Neural cell (in vitro differentiated cells): ENCODE results near the gene KRTAP10-7. TPM values are rescaled to one million over a fixed set of nuclear protein-coding genes. Genes with fewer than 3 reads are reported as not detected.

ENCODE experiments used
- H2AFZ ChIP-seq: fragments of 200-600, 300-800 bp; sonication (generic), shearing (Covaris generic); 2 replicates; pipeline ENCODE4 v1.6.0; 2014; ENCODE audit warnings: low read depth, mild to moderate bottlenecking, antibody characterized with exemption, low read length, moderate library complexity
- H3F3A ChIP-seq: fragments of 200-600 bp; shearing (Covaris generic); 2 replicates; pipeline ENCODE4 v1.6.1; 2016; ENCODE audit warnings: mild to moderate bottlenecking, moderate library complexity, mixed read lengths, antibody characterized with exemption, low read length; ENCODE audit not compliant: insufficient read depth, poor library complexity, severe bottlenecking
- H3K27ac ChIP-seq: fragments of 200-600, 300-800 bp; sonication (generic), shearing (Covaris generic); 2 replicates; pipeline ENCODE4 v1.5.1; 2014; ENCODE audit warnings: mild to moderate bottlenecking, low read length, moderate library complexity
- H3K27me3 ChIP-seq: fragments of 300-800, 200-600 bp; sonication (generic), shearing (Covaris generic); 2 replicates; pipeline ENCODE4 v1.6.0; 2014; ENCODE audit warnings: mild to moderate bottlenecking, low read depth, low read length, moderate library complexity; ENCODE audit not compliant: insufficient read depth
- H3K36me3 ChIP-seq: fragments of 300-800, 200-600 bp; sonication (generic), shearing (Covaris generic); 2 replicates; pipeline ENCODE4 v1.5.1; 2014; ENCODE audit warnings: mild to moderate bottlenecking, antibody characterized with exemption, low read length, moderate library complexity; ENCODE audit not compliant: insufficient read depth
- H3K4me2 ChIP-seq: fragments of 300-800, 200-600 bp; sonication (generic), shearing (Covaris generic); 2 replicates; pipeline ENCODE4 v1.6.0; 2014; ENCODE audit warnings: mild to moderate bottlenecking, low read length
- H3K4me3 ChIP-seq: fragments of 300-800, 200-600 bp; sonication (generic), shearing (Covaris generic); 2 replicates; pipeline ENCODE4 v1.5.1; 2014; ENCODE audit warnings: mild to moderate bottlenecking, low read length, moderate library complexity
- H3K79me2 ChIP-seq: fragments of 200-600 bp; shearing (Covaris generic); replicated peaks from 2 replicates; pipeline ENCODE4 v1.6.0; 2014; ENCODE audit warnings: mild to moderate bottlenecking, low read length, moderate library complexity; ENCODE audit not compliant: insufficient read depth
- H3K9ac ChIP-seq: fragments of 300-800, 200-600 bp; sonication (generic), shearing (Covaris generic); 2 replicates; pipeline ENCODE4 v1.6.1; 2016; ENCODE audit warnings: mild to moderate bottlenecking, low read length, mixed read lengths
- H3K9me2 ChIP-seq: fragments of 200-600 bp; shearing (Covaris generic); 2 replicates; pipeline ENCODE4 v1.6.1; 2016; ENCODE audit warnings: mild to moderate bottlenecking, low read length, mixed read lengths; ENCODE audit not compliant: insufficient read depth
- H3K9me3 ChIP-seq: fragments of 200-600, 300-800 bp; sonication (generic), shearing (Covaris generic); 2 replicates; pipeline ENCODE4 v1.6.1; 2016; ENCODE audit warnings: mild to moderate bottlenecking, mixed run types, low read length, moderate library complexity, mixed read lengths
- H4K20me1 ChIP-seq: fragments of 200-600 bp; shearing (Covaris generic); 2 replicates; pipeline ENCODE4 v1.6.1; 2016; ENCODE audit warnings: mild to moderate bottlenecking, mixed run types; ENCODE audit not compliant: insufficient read depth
- CTCF ChIP-seq: fragments of 450-650 bp; IDR thresholded peaks from 2 replicates; pipeline ENCODE4 v1.5.1; 2014; ENCODE audit warnings: antibody characterized with exemption, mild to moderate bottlenecking, moderate library complexity; ENCODE audit not compliant: poor library complexity, severe bottlenecking
- EP300 ChIP-seq: fragments of 450-650 bp; conservative IDR thresholded peaks from 2 replicates; pipeline ENCODE4 v1.6.1; 2014; ENCODE audit warnings: antibody characterized with exemption, mild to moderate bottlenecking, moderate library complexity; ENCODE audit not compliant: poor library complexity, severe bottlenecking
- EZH2 ChIP-seq: fragments of 200-600, 300-800 bp; shearing (Covaris generic), sonication (generic); IDR thresholded peaks from 2 replicates; pipeline ENCODE4 v1.6.1; 2014; ENCODE audit warnings: antibody characterized with exemption, low read length, borderline replicate concordance, mild to moderate bottlenecking; ENCODE audit not compliant: insufficient read depth, poor library complexity, severe bottlenecking
- MXI1 ChIP-seq: fragments of 450-650 bp; conservative IDR thresholded peaks from 2 replicates; pipeline ENCODE4 v1.6.1; 2014; ENCODE audit warnings: antibody characterized with exemption, mild to moderate bottlenecking; ENCODE audit not compliant: poor library complexity, severe bottlenecking
- POLR2AphosphoS5 ChIP-seq: IDR thresholded peaks from 2 replicates; pipeline ENCODE4 v1.6.1; 2012
- RAD21 ChIP-seq: fragments of 450-650 bp; conservative IDR thresholded peaks from 2 replicates; pipeline ENCODE4 v1.6.1; 2014; ENCODE audit warnings: antibody characterized with exemption, mild to moderate bottlenecking, moderate library complexity
- REST ChIP-seq: IDR thresholded peaks from 2 replicates; pipeline ENCODE4 v1.6.1; 2012; ENCODE audit warnings: borderline replicate concordance
- SMC3 ChIP-seq: fragments of 450-650 bp; conservative IDR thresholded peaks from 2 replicates; pipeline ENCODE4 v1.6.1; 2014; ENCODE audit warnings: antibody characterized with exemption, mild to moderate bottlenecking, moderate library complexity; ENCODE audit not compliant: poor library complexity
- TAF1 ChIP-seq: IDR thresholded peaks from 2 replicates; pipeline ENCODE4 v1.6.1; 2012; ENCODE audit warnings: low read depth
- polyA plus RNA-seq: library from polyadenylated mRNA; depleted of rRNA; stranded (reverse); fragments of >200 nt; gene quantifications from 2 replicates; pipeline ENCODE4 v1.2.3, GENCODE V29; 2014

Gene KRTAP10-7
- polyA plus RNA-seq, 1 donor from 2014 or later = not detected

- Histone ChIP-seq H4K20me1 (no peaks in the 10 kb centered on the region), H3K36me3 (no peaks in the 10 kb centered on the region), H3K4me3 (no peak overlapping the region), H3K9ac (no peak overlapping the region), H3K4me2 (no peak overlapping the region), H3K9me3 (peaks cover 10% of the 10 kb centered on the region), H3K27ac (no peak overlapping the region), H3F3A (no peaks in the 10 kb centered on the region), H3K9me2 (no peaks in the 10 kb centered on the region), H3K79me2 (no peaks in the 10 kb centered on the region), H3K27me3 (no peaks in the 10 kb centered on the region), H2AFZ (no peak overlapping the region)
- no peak for TF ChIP-seq REST
- no peak for TF ChIP-seq RAD21
- TF ChIP-seq CTCF = no peak
- TF ChIP-seq EZH2 = no peak
- TF ChIP-seq POLR2AphosphoS5 = no peak
- TF ChIP-seq TAF1 = no peak
- TF ChIP-seq MXI1 = no peak
- TF ChIP-seq EP300 = no peak
- no peak for TF ChIP-seq SMC3
Measured at GRCh38 chr21:44568261-44568660, 32.1 kb upstream of the KRTAP10-7 start.

- H2AFZ ChIP-seq = no peak overlapping the region
- H4K20me1 ChIP-seq = no peaks in the 10 kb centered on the region
- no peak overlapping the region for H3K4me3 ChIP-seq
- H3K27ac ChIP-seq = no peak overlapping the region
- no peaks in the 10 kb centered on the region for H3K79me2 ChIP-seq
- H3K27me3 ChIP-seq = no peaks in the 10 kb centered on the region
- no peak overlapping the region for H3K4me2 ChIP-seq
- no peaks in the 10 kb centered on the region for H3K9me2 ChIP-seq
- H3K9ac ChIP-seq = no peak overlapping the region
- no peak for TF ChIP-seq EZH2
- TF ChIP-seq SMC3 = no peak
- no peak for TF ChIP-seq TAF1
- no peak for TF ChIP-seq POLR2AphosphoS5
- no peak for TF ChIP-seq REST
- no peak for TF ChIP-seq MXI1
- no peak for TF ChIP-seq RAD21
- no peak for TF ChIP-seq CTCF
- TF ChIP-seq EP300 = no peak
- peaks cover 10% of the 10 kb centered on the region for H3K9me3 ChIP-seq
- no peaks in the 10 kb centered on the region for H3F3A ChIP-seq
- H3K36me3 ChIP-seq = no peaks in the 10 kb centered on the region
Measured at GRCh38 chr21:44568667-44569556, 31.5 kb upstream of the KRTAP10-7 start.
